Breast epithelium (tissue), 4 donors: ENCODE data around the gene ITPR3. TPM values are rescaled to one million over a fixed set of nuclear protein-coding genes. Genes with fewer than 3 reads are reported as not detected.
A peak's percentile ranks its signal among the peaks of the same experiment; 100 is the strongest.

Source experiments
- DNase-seq, 2 donors: peaks; one replicate each; pipeline ENCODE4 v3.0.0-alpha.2; 2019; ENCODE audit warnings: low spot score in 2 of 2
- H3K27ac ChIP-seq, 2 donors: fragments of 200-600 bp; sonication (generic) in 1 of 2; one replicate each; pipeline ENCODE4 v1.5.1; 2016 to 2019; ENCODE audit warnings: mild to moderate bottlenecking in 1 of 2
- H3K27me3 ChIP-seq, 2 donors: fragments of 200-600 bp; sonication (generic) in 1 of 2; one replicate each; pipeline versions ENCODE4 v1.5.1 to v1.6.0; 2017 to 2019; ENCODE audit warnings: control low read depth in 1 of 2, mild to moderate bottlenecking in 1 of 2
- H3K36me3 ChIP-seq: fragments of 200-600 bp; one replicate; pipeline ENCODE4 v1.5.1; 2019
- H3K4me1 ChIP-seq, 2 donors: fragments of 200-600 bp; sonication (generic); one replicate each; pipeline ENCODE4 v1.5.1; 2016 to 2019; ENCODE audit warnings: control low read depth in 1 of 2
- H3K4me3 ChIP-seq, 3 donors: fragments of 200-600 bp; sonication (generic); 1 replicate in 2 of 3; 2 replicates in 1 of 3; pipeline ENCODE4 v1.5.1; 2016 to 2019; ENCODE audit warnings: mild to moderate bottlenecking in 3 of 3, moderate library complexity in 2 of 3
- H3K9me3 ChIP-seq, 2 donors: fragments of 200-600 bp; sonication (generic) in 1 of 2; one replicate each; pipeline ENCODE4 v1.5.1; 2016 to 2019; ENCODE audit warnings: control low read depth in 1 of 2
- POLR2A ChIP-seq: fragments of 450-650 bp; IDR thresholded peaks from one replicate; pipeline ENCODE4 v1.6.1; 2016; ENCODE audit warnings: antibody characterized with exemption, mild to moderate bottlenecking, moderate library complexity
- POLR2AphosphoS5 ChIP-seq, 3 donors: sonication (generic); formaldehyde crosslinking; IDR thresholded peaks; one replicate each; pipeline ENCODE4 v1.6.1; 2017; ENCODE audit warnings: antibody characterized with exemption in 3 of 3
- intact Hi-C: fragments of 100-400 bp; cut with DNase I; formaldehyde crosslinking; loops from one replicate; pipeline ENCODE4 v1.15.1; 2023; ENCODE audit warnings: low total_unique reads
- total RNA-seq, 3 donors: library from RNA; depleted of rRNA; stranded (reverse); fragments of >200 nt; gene quantifications; one replicate each; pipeline ENCODE4 v1.1.0, GENCODE V29; 2016
- TF ChIP-seq, protein P1 (sequence below), 3 donors: fragments of 450-650 bp; IDR thresholded peaks; one replicate each; pipeline ENCODE4 v1.5.1; 2016 to 2017; ENCODE audit warnings: antibody characterized with exemption in 3 of 3, mild to moderate bottlenecking in 3 of 3, moderate library complexity in 3 of 3

Gene ITPR3
- total RNA-seq, 3 donors from 2014 or later = 18.4 to 40.0 (median 27.7) TPM

- DNase-seq = no peak
- Histone ChIP-seq H3K27me3 (no peaks in the 10 kb centered on the region), H3K27ac (no peak overlapping the region), H3K4me3 (no peak overlapping the region), H3K9me3 (no peaks in the 10 kb centered on the region), H3K4me1 (no peaks in the 10 kb centered on the region), H3K36me3 (no peaks in the 10 kb centered on the region)
- intact Hi-C loops = loop anchor here (10.0 kb wide), 1 partner anchor 107 kb away; no protein-coding TSS in a partner anchor
- TF ChIP-seq POLR2A (no peak), POLR2AphosphoS5 (IDR thresholded peaks at IDR 0.05) (no peak)
- TF ChIP-seq, protein P1, sequence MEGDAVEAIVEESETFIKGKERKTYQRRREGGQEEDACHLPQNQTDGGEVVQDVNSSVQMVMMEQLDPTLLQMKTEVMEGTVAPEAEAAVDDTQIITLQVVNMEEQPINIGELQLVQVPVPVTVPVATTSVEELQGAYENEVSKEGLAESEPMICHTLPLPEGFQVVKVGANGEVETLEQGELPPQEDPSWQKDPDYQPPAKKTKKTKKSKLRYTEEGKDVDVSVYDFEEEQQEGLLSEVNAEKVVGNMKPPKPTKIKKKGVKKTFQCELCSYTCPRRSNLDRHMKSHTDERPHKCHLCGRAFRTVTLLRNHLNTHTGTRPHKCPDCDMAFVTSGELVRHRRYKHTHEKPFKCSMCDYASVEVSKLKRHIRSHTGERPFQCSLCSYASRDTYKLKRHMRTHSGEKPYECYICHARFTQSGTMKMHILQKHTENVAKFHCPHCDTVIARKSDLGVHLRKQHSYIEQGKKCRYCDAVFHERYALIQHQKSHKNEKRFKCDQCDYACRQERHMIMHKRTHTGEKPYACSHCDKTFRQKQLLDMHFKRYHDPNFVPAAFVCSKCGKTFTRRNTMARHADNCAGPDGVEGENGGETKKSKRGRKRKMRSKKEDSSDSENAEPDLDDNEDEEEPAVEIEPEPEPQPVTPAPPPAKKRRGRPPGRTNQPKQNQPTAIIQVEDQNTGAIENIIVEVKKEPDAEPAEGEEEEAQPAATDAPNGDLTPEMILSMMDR (IDR thresholded peaks at IDR 0.05) = no peak
Measured at GRCh38 chr6:33587529-33587928, 33.6 kb upstream of the ITPR3 start.

GRCh38 chr6:33588894-33589293 lies 32.2 kb upstream of the ITPR3 start:
- Histone ChIP-seq H3K36me3 (no peaks in the 10 kb centered on the region), H3K9me3 (no peaks in the 10 kb centered on the region), H3K4me3 (no peak overlapping the region), H3K4me1 (no peaks in the 10 kb centered on the region), H3K27me3 (no peaks in the 10 kb centered on the region), H3K27ac (peak overlapping the region in 1 of 2 donors; percentile 77)
- intact Hi-C loops = loop anchor here (10.0 kb wide), 1 partner anchor 106 kb away; no protein-coding TSS in a partner anchor
- no peak for DNase-seq
- no peak for TF ChIP-seq POLR2A

GRCh38 chr6:33589392-33589730 lies 31.8 kb upstream of the ITPR3 start:
- TF ChIP-seq POLR2A (no peak), POLR2AphosphoS5 (IDR thresholded peaks at IDR 0.05) (no peak)
- TF ChIP-seq, protein P1 (IDR thresholded peaks at IDR 0.05) = no peak
- H3K36me3 ChIP-seq = no peaks in the 10 kb centered on the region
- intact Hi-C loops = loop anchor here (10.0 kb wide), 1 partner anchor 105 kb away; no protein-coding TSS in a partner anchor
- DNase-seq = no peak
- H3K4me1 ChIP-seq = no peaks in the 10 kb centered on the region
- H3K27ac ChIP-seq = peak overlapping the region; percentile 68 to 77
- H3K9me3 ChIP-seq = no peaks in the 10 kb centered on the region
- H3K4me3 ChIP-seq = no peak overlapping the region
- H3K27me3 ChIP-seq = no peaks in the 10 kb centered on the region

DNA sequence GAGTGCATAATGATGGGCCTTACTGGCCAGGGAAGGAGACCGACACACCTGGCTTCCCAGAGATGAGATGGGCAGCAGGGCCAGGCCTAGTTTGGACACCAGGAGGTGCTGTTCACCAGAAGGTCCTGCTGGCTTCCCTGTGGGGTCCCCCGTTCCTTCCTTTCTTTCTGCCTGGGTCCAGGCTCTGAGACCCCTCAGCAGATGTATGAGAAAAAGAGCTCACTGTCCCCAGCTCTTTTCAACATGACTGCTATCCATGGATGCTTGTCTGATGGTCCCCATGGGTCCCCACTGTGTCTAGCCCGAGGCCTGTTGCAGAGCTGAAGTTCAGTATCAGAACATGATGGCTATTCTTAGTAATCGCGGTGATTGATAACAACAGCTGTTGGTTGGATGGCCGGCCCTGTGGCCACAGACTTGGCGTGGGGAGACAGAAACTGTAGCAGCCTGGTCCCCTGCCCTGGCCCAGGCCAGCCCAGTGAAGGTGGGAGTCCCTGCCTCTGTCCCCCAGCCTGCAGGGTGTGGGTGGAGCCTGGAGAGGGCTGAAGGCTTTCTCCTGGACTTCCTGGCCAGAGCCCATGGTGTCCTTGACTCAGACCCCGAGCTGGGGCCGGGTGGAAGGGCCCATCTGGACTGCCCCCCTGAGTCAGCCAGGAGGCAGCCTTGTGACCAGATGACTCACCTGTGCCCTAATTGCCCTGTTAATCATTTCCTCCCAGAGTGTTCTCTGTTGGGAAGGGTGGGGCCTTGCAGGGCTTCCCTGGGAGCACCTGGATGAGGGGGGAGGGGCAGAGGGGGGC lies 31.2 kb upstream of the ITPR3 start:
- Histone ChIP-seq H3K36me3 (no peaks in the 10 kb centered on the region), H3K27me3 (no peaks in the 10 kb centered on the region), H3K4me1 (no peaks in the 10 kb centered on the region), H3K4me3 (no peak overlapping the region), H3K9me3 (no peaks in the 10 kb centered on the region), H3K27ac (peak overlapping the region; percentile 68 to 77)
- DNase-seq = peak in 1 of 2 donors; percentile 33
- no peak for TF ChIP-seq POLR2A
- TF ChIP-seq POLR2AphosphoS5 (IDR thresholded peaks at IDR 0.05) = no peak
- TF ChIP-seq, protein P1 (IDR thresholded peaks at IDR 0.05) = peak in 2 of 3 donors; percentile 63 to 71
- intact Hi-C loops = loop anchor here (10.0 kb wide), 1 partner anchor 105 kb away; no protein-coding TSS in a partner anchor

DNA sequence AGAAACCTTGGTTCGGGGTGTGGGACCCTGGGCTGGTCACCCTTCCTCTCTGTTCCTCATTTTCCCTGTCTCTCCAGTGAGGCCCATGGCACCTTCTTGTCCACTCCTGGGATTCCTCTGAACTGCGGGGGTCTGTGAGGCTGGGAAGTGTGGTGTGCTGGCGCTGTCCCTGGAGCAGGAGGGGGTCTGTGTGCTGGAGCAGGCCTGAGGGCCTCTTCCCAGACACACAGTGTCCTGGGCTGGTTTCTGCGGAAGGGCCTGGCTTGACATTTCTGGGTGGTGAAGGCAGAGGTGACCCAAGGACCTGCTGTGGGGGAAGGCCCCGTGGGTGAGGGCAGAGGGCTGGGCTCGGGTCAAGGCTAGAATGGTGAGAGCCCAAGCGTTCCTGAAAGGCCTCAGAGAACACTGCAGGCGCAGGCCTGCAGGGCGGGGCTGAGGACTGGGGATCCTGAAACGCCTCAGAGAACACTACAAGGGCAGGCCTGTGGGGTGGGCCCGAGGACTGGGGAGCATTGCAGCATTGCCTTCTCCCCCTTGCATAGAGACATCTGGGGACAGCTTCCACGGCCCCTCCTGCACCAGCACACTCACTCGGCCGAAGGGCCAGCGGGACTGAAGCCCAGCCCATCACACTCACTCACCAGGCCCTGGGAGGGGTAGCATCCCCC lies 30.5 kb upstream of the ITPR3 start:
- H3K4me3 ChIP-seq = no peak overlapping the region
- no peaks in the 10 kb centered on the region for H3K4me1 ChIP-seq
- peak overlapping the region; percentile 68 to 77 for H3K27ac ChIP-seq
- H3K27me3 ChIP-seq = no peaks in the 10 kb centered on the region
- TF ChIP-seq, protein P1 (IDR thresholded peaks at IDR 0.05) = no peak
- no peak for TF ChIP-seq POLR2A
- TF ChIP-seq POLR2AphosphoS5 (IDR thresholded peaks at IDR 0.05) = no peak
- no peak for DNase-seq
- H3K36me3 ChIP-seq = no peaks in the 10 kb centered on the region
- intact Hi-C loops = loop anchor here (1.0 kb wide), 1 partner anchor 21 kb away; no protein-coding TSS in a partner anchor
- no peaks in the 10 kb centered on the region for H3K9me3 ChIP-seq
